GM12873 (cell line): Measurements from ENCODE around the gene SLC12A4.
A peak's percentile ranks its signal among the peaks of the same experiment; 100 is the strongest.
"Not testable (repeated sequence)": the region's sequence is repeated elsewhere in the genome, so short reads cannot be mapped to it uniquely, and the experiment has no call there.

Source experiments
- CTCF ChIP-seq: IDR thresholded peaks from 2 replicates; pipeline ENCODE4 v1.5.1; 2012; ENCODE audit warnings: low read depth, mild to moderate bottlenecking, moderate library complexity, low read length, control low read depth; ENCODE audit not compliant: insufficient read depth; ENCODE audit errors: missing control alignments

The SLC12A4 gene

GRCh38 chr16:68000450-68000849 is 32.0 kb upstream of the SLC12A4 start:
- TF ChIP-seq CTCF = no peak

- no peak for TF ChIP-seq CTCF
These were observed 31.5 kb upstream of the SLC12A4 start for GRCh38 chr16:67999985-68000384.

- not testable (repeated sequence) for TF ChIP-seq CTCF
These were observed 30.6 kb upstream of the SLC12A4 start, which contains the start of gene DPEP2 for GRCh38 chr16:67998779-67999688. Gene DPEP2, minus strand, starts transcription at chr16:67999484. Its CDS starts 6,272 bp downstream, at chr16:67993212.

GRCh38 chr16:67996666-67997065 is 28.2 kb upstream of the SLC12A4 start:
- TF ChIP-seq CTCF = no peak

GRCh38 chr16:67995423-67995822 is 27.0 kb upstream of the SLC12A4 start:
- TF ChIP-seq CTCF = no peak

- TF ChIP-seq CTCF = peak; percentile 97
These were observed 25.0 kb upstream of the SLC12A4 start for GRCh38 chr16:67993207-67994039.

- TF ChIP-seq CTCF = no peak
These were observed 24.3 kb upstream of the SLC12A4 start for GRCh38 chr16:67992661-67993206.
